DMS153 treated with DMSO at 0.1 percent for 48 hours (cell line): ENCODE data around the gene LIPC.

Source experiments
- DNase-seq: peaks from one replicate; lab custom pipeline; 2025; ENCODE audit not compliant: unreplicated experiment; lab: John Stamatoyannopoulos, UW

Gene LIPC

DNA sequence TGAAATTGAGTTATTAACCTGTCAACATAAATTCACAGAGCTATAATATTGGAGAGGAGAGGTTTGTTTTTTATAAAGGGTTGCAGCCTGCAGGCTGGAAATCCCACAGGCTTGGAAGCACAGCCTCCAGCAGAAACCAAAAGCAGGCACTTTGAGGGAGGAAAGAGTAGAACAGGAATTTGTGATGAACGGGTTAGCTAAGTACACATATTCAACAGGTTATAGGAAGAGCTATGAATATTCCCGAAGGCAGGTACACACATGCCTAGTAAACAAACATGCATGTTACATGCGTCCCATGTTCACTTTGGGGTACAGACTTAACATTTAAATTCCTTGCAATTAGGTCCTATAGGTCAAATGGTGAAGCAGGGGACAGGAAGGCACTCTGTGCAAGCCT, 25.9 kb upstream of the LIPC start:
- DNase-seq: no peak

DNA sequence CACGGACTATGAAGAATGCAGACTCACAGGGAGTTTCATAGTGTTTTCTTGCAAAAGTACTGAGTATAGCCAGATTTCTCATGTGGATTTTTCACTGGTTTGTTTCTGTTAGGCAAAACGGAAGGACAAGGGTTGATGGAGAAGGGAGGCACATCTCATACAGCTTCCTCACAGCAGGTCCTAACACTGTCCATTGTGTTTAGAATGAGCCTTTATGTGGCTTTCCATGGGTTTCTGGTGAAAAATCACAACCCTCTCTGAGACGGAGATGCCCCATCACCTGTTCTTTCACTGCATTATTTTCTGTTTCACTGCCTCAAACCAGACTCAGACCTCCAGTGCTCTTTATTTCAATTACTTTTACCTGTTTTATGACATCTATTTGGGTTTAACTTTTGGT, 25.0 kb upstream of the LIPC start:
- DNase-seq: no peak

DNA sequence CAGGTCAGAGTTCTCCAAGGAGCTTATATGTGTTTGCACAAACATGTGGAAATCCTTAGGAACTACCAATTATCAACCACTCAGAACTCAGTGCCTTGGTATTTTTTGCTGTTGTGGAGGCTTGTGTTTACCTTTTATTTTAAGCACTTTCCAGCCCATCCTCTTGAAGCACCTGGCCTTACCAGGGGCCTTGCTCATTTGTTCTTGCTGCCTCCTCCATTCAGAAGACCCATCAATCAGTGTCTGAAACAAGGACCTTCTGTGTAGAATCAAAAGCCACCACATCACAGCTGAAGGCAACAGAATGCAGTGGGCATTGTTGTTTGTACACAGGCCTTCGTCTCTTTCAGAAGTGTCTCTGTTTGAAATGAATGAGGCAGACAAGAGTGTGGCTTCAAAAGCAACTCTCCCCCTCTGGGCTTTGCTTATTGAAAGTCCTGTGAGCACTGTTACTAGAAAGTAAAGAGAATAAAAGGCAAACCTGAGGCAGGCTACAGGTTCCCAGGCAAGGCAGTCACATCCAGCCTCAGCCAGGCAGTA, 24.5 kb upstream of the LIPC start:
- no peak for DNase-seq

DNA sequence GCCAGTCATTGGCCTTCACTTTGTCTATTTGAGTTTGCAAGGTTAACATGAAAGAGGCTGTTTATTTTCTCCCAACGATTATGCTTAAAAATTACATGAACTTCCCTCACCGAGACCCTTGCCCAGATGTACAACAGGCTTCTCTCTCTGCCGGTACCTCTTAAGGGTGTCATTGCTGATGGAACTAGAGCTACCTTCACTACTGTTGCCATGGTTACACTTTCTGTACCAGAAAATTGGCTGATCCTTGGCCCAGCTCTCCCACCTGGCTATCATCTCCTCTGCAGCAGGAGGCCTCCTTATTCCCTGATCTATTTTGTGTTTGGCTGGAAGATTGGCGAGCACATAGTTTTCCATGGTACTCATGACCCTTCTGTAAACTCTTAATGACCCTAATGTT, 24.0 kb upstream of the LIPC start:
- DNase-seq: no peak

DNA sequence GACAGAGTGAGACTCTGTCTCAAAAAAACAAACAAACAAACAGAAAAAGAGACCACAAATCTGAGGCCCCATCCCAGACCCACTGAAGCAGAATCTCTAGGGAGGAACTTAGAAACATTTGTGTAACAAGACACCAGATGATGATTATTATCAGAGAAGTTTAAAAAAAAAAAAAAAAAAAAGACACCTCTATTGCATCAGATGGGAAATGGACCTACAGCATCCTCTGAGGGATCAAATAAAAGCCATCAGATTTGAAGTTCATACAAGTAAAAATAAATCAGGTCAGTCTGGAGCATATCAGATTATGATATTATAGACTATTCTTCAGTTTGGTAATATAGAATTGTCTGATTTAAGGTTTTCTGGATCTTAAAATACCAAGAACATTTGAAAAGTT, 21.9 kb upstream of the LIPC start:
- DNase-seq: no peak

DNA sequence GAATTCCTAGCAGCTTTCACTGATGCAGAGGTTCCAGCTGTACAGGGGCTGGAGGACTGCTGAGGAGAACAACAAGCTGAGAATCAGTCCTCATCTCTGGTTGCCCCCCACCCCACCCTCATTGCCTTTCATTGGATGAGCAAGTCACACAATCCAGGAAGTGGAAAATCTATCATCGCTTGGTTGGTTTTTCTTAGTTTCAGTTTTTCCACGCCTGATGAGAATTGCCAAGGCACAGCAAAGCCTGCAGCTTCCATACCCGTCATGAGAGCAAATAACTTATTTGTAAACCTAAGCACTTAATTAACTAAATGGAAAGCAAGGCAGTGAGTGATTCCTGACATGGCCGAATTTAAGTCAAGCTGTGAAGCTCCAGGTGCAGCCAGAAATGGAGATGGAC, 21.4 kb upstream of the LIPC start:
- DNase-seq: no peak

DNA sequence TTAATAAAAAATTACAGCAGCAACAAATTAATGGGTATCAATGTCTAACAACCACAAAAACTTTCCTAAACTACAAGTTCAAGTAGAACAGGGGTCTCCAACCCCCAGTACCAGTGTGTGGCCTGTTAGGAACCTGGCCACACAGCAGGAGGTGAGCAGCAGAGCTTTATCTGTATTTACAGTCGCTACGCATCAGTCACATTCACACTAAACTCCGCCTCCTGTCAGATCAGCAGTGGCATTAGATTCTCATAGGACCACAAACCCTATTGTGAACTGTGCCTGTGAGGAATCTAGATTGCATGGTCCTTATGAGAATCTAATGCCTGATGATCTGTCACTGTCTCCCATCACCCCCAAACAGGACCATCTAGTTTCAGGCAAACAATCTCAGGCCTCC, 18.5 kb upstream of the LIPC start:
- DNase-seq: no peak

DNA sequence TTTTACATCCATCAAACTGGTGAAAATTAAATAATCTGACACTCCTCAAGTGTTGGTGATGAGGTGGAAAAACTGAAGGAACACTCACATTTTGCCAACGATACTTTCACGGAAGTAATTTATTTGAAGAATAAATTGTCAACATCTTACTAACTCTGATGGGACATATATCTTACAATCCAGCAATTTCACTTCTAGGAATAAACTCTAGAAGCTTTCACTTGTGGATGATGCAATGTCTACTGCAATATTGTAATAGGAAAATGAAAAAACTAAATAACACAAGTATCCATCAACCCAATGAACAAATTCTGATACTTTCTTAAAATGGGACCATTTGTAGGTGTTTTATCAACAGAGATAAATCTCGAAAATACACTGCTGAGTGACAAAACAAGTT, 16.2 kb upstream of the LIPC start:
- no peak for DNase-seq

DNA sequence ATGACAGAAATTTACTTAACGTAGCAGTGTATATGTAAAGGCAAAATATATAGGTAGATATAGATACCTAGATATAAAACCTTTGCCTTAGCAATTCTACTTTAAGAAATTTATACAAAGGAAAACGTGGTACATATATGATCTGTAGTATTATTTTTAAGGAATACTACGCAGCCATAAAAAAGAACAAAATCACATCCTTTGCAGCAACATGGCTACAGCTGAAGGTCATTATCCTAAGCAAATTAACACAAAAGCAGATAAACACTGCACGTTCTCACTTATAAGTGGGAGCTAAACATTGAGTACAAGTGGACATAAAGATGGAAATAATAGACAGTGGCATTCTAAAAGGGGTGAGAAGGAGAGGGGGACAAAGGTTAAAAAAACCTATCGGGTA, 14.8 kb upstream of the LIPC start:
- no peak for DNase-seq

DNA sequence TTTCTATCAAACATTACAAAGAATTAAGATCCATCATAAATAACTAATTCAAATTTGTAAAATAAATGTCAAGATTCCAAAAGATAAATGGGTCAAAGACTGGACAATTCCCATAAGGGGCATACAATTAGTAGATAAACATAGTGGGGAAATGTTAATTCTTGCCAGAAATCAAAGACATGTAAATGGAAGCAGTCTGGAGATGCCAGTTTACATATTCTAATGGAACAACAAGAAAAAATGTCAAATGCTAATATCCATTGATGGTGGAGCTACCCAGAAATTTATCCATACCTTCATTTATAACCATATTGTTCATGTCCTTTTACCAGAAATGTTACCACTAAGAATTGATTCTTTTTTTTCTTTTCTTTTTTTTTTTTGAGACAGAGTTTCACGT, 13.7 kb upstream of the LIPC start:
- DNase-seq: no peak

DNA sequence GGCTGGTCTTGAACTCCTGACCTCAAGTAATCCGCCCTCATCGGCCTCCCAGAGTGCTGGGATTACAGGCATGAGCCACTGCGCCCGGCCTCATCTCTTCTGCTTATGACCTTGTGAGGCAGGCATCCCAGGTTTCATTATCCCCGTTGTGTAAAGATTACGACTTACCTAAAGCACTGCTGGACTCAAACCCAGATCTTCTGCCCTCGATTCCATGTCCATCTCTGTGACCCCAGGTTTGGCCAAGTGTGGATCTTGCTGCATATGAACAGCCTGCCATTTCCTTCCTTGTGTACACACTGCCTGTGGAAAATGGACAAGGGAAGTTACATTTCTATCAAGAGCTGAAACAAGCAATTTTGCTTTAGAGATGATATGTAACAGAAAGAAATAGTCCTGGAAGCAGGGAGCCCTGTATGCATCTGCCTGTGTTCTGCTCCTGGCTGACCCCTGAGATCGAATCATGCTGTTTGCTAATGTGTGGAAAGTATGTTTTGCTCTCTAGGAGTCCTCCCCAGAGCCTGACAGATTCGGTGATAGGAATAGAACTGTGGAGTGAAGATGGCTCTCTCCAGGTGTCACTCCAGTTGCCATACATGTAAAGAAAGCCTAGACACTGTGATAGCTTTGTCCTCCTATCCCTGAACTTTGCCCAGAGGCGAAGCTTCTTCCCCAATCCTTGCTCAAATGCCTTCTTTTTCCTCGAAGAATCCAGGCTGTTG, 11.8 kb upstream of the LIPC start:
- no peak for DNase-seq

DNA sequence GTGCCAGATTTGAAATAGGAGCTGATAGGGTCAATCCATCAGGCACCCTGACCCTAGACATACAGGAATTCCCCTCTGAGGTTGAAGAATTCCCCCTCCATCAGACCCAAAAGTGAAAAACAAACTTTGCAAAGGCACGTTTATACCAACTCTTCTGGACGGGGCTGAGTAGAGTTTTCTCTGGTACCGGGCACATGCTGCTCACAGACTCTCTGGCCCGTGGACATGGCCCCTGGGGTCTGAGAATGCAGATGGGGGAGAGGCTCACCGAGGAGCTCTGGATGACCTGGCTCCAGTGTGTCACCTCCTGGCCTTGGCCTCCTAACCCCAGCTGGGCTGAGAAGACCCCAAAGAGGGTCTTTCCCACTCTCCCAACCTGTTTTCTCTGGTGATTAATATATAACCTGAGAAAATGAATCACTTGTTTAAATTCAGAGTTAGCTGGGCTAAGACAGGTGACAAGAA, 11.2 kb upstream of the LIPC start:
- DNase-seq: no peak

DNA sequence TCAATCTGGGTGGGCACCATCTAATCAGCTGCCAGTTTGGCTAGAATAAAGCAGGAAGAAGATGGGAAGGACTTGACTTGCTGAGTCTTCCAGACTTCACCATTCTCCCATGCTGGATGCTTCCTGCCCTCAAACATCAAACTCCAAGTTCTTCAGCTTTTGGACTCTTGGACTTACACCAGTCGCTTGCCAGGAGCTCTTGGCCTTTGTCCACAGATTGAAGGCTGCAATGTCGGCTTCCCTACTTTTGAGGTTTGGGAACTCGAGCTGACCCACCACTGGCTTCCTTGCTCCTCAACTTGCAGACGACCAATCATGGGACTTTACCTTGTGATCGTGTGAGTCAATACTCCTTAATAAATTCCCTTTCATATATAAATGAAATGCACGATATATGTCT, 8.6 kb upstream of the LIPC start:
- DNase-seq: no peak

DNA sequence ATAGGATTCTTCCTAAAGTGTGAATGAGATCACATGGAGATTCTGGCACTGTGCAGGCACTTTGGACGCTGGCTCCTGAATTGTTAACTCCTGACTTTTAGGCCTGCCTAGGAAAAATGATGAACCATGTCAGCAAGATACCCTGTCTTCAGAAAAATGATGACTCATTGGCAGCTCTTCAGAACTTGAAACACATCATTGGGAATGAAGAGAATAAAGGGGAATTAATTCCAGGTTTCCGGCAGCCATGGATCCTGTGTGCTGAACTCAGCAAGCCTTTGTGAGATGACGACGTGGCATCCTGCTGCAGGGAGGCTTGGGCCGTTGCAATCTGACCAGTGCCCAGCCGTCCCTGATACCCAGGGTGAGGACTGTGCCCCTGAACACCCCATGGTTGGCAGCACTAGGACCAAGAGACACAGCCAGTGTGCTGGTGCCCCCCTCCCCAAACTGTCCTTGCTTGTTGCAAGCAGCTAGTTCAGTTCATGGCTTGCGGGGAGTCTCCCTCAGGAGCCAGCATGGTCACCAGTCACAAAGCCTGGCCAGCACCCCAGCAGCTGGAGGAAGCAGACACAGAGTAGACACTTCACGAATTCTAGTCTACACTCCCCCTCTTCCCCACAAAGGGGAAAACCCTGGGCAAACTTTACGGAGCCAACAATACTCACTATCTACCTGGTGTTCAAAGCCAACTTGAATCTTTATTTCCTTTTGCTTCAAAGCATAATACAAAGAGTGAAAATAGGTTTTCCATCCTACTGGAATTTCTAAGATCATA, 7.8 kb upstream of the LIPC start:
- no peak for DNase-seq

DNA sequence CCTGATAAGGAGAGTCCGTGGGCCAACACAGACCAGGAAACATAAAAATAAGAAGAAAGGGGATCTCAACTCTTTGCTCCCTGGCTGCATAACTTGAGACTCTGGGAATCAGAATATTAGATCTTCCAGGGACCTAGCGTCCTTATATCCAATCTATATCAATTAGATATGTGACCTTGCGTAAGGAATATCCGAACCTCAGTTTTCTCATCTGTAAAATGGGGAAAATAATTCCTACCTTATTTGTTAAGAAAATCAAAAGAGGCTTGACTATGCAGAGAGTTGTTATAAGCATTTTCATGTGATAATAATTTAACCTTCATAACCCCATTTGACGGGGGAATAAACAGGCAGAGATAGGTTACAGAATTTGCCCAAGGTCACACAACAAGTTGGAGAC, 7.1 kb upstream of the LIPC start:
- DNase-seq: no peak

DNA sequence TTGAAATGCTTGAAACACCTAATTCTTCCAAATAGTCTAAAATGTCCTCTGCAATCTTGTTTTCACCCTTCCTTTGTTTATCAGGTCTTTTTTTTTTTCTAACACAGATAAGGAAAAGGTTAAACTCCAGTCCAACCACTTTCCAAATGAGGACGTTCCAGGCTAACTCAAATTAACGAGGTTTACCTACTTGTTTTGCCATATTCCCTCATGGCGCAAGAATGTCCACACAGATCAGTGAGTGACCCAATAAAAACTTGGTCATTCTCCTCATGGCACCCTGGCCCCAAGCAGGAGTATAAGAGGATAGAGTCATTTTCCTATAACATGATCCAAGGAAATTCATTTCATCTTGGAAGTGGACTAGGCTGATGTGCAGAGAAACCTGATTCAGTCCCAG, 6.6 kb upstream of the LIPC start:
- DNase-seq: no peak

DNA sequence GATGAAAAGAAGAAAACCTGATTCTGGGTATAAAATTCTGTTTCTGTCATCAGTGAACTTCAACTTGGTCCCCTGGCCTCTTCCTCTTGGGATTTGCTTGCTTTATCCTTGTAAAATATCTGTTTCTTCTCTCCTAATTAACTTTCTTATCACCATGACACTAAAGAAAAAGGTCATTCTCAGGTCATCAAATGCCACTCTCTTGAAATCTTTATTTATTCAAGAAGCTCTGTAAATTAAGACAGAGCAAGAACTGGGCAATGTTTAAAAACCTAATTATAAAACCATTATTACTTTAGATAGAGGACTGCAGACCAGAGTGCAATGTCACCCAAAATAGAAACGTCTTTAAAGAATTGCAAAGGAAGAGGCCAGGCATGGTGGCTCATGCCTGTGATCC, 6.0 kb upstream of the LIPC start:
- no peak for DNase-seq

DNA sequence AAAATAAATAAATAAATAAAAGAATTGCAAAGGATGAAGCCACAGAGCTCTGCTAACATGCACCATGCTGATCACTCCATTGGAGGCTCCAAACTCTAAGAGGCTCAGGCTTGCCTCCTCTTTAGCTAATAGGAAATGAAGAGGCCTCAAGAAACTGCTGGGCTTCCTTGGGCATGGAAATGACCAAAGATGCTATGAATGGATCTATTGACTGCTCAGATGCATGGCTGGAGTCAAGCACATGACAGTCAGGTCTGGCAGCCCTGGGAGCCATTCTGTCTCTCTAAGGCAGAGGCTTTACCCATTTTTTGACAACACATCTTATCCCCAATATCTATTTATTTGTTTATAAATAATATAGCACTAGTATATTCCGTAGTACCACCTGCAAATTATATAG, 5.3 kb upstream of the LIPC start:
- DNase-seq: no peak

DNA sequence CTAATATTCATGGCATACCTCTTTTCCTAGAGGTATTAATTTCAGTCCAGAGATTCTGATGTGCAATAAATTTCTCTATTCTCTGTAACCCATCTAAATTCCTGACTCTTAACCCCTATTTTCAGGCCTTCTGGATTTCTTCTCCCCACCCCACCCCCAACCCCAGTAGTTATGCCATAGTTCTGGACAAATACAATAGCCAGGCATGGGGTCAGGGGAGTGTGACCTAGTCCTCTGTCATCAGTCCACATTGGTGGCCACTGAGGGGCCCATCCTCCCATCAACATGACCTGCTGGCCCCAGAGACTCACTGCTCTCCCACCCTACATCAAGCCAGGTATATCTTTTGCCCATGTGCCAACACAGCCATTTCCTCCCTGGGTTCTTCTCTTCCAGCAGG, 3.8 kb upstream of the LIPC start:
- no peak for DNase-seq

DNA sequence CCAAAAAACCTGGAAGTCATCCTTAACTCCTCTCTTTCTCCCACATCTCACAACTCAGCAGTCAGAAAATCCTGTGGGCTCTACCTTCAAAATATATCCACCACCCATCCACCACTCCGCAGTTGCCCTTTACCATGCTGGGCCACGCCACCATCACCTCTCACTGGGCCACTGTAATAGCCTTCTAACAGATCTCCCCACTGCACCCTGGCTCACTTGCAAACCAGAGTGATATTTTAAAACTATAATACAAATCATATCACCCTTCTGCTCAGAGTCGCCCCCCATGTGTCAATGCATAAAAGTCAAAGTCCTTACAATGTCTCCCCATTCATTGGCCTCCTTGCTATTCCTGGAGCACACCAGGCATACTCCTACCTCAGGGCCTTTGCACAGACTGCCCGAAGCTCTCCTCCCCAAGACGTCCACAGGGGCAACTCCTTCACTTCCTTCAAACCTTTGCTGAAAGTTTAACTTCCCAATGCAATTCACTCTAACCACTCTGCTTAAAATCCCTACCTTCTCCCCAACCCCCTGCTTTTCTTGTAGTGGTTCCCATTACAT, 1.5 kb upstream of the LIPC start:
- DNase-seq: no peak

DNA sequence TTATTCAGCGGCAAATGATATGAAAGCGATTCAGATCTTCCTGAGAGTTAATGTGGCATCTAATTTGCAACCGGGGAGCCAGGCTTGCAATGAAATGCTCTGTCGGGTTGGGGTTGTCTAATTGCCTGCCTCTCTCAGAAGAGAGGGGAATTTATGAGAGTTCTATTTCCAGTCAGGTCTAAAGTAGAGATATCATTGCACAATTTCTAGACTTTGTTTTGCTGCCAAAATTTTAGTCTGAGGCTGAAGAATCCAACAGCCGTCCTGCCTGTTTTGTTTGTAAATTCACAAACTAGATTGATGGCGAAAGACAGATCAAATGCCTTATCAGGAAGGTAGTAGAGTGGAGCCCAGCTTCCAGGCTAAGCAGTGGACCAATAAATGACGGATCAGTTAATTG, 610 bp downstream of the LIPC start:
- DNase-seq: no peak
